ENCODE data around the gene RMC1.

RMC1 gene

DNA sequence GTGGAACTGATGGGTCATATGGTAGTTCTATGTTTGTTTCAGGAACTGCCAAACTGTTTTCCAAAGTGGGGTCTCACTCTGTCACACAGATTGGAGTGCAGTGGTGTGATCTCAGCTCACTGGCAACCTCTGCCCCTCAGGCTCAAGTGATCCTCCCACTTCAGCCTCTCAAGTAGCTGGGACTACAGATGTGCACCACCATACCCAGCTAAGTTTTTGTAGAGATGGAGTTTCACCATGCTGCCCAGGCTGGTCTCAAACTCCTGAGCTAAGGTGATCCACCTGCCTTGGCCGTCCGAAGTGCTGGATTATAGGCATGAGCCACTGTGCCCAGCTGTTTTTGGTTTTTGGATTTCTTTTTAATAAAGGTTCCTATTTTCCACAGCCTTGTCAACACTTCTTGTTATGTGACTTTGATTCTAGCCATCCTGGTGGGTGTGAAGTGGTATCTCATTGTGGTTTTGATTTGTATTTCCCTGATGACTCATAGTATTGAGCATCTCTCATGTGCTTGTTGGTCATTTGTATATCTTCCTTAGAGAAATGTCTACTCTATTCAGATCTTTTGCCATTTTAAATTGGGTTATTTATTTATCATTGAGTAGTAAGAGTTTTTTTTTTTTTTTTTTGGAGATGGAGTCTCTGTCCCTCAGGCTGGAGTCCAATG lies 60.2 kb downstream of the RMC1 start:
- no peak for DNase-seq (ENCODE audit: low read depth in 1 of 2, low spot score in 1 of 2)
- Histone ChIP-seq H3K27me3 (ENCODE audit: insufficient read depth, poor library complexity, severe bottlenecking) (no peaks in the 10 kb centered on the region), H3K4me3 (replicated peaks; ENCODE audit: insufficient read depth, low read length) (no peak overlapping the region), H3K27ac (replicated peaks) (no peak overlapping the region)
- TF ChIP-seq GABPA (IDR thresholded peaks at IDR 0.05; ENCODE audit: low read depth): no peak
- TF ChIP-seq, protein P1, sequence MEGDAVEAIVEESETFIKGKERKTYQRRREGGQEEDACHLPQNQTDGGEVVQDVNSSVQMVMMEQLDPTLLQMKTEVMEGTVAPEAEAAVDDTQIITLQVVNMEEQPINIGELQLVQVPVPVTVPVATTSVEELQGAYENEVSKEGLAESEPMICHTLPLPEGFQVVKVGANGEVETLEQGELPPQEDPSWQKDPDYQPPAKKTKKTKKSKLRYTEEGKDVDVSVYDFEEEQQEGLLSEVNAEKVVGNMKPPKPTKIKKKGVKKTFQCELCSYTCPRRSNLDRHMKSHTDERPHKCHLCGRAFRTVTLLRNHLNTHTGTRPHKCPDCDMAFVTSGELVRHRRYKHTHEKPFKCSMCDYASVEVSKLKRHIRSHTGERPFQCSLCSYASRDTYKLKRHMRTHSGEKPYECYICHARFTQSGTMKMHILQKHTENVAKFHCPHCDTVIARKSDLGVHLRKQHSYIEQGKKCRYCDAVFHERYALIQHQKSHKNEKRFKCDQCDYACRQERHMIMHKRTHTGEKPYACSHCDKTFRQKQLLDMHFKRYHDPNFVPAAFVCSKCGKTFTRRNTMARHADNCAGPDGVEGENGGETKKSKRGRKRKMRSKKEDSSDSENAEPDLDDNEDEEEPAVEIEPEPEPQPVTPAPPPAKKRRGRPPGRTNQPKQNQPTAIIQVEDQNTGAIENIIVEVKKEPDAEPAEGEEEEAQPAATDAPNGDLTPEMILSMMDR (IDR thresholded peaks at IDR 0.05; ENCODE audit: insufficient read depth, low read length): no peak
- TF ChIP-seq, protein P2, sequence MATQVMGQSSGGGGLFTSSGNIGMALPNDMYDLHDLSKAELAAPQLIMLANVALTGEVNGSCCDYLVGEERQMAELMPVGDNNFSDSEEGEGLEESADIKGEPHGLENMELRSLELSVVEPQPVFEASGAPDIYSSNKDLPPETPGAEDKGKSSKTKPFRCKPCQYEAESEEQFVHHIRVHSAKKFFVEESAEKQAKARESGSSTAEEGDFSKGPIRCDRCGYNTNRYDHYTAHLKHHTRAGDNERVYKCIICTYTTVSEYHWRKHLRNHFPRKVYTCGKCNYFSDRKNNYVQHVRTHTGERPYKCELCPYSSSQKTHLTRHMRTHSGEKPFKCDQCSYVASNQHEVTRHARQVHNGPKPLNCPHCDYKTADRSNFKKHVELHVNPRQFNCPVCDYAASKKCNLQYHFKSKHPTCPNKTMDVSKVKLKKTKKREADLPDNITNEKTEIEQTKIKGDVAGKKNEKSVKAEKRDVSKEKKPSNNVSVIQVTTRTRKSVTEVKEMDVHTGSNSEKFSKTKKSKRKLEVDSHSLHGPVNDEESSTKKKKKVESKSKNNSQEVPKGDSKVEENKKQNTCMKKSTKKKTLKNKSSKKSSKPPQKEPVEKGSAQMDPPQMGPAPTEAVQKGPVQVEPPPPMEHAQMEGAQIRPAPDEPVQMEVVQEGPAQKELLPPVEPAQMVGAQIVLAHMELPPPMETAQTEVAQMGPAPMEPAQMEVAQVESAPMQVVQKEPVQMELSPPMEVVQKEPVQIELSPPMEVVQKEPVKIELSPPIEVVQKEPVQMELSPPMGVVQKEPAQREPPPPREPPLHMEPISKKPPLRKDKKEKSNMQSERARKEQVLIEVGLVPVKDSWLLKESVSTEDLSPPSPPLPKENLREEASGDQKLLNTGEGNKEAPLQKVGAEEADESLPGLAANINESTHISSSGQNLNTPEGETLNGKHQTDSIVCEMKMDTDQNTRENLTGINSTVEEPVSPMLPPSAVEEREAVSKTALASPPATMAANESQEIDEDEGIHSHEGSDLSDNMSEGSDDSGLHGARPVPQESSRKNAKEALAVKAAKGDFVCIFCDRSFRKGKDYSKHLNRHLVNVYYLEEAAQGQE (IDR thresholded peaks at IDR 0.05; ENCODE audit: insufficient replicate concordance, low read depth): no peak
- TF ChIP-seq POLR2AphosphoS5 (IDR thresholded peaks at IDR 0.05; ENCODE audit: low read depth): no peak
- no peak for TF ChIP-seq SPI1 (IDR thresholded peaks at IDR 0.05; ENCODE audit: borderline replicate concordance, low read depth)

DNA sequence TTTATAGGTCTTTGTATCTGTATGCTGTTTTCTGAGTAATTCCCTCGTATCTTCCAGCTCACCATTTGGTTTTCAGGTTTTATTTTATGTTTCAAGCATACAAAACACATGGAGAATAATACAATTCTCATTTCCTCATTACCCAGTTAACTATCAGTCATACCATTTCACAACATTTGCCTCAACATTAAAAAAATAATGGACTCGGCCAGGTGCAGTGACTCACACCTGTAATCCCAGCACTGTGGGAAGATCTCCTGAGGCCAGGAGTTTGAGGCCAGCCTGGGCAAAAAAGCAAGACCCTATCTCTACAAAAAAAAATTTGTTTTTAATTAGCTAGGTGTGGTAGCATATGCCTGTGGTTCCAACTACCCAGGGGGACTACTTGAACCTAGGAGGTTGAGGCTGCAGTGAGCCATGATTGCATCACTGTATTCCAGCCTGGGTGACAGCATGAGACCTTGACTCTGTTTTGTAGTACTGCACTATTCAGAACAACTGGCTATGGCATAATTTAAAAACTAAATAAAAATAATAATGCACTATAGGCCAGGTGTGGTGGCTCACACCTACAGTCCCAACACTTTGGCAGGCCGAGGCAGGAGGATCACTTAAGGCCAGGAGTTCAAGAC lies 62.7 kb downstream of the RMC1 start:
- DNase-seq (ENCODE audit: low read depth in 1 of 2, low spot score in 1 of 2): no peak

DNA sequence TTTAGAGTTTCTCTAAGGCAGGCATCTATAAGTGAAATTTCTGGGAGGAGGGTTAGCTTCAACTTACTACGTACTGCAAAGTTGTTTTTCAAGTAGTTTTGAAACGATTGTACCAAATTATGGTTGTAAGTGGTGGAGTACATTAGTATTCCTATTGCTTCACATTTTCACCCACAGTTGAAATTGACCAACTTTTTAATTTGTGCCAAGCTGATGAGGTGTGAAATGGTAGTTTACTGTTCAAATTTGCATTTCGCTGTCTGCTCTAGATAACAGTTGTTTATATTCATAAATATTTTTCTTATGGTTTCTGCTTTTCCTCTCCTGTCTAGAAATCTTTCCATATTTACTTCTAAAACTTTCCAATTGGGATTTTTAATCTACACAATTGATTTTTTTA lies 64.4 kb downstream of the RMC1 start:
- TF ChIP-seq SPI1 (IDR thresholded peaks at IDR 0.05; ENCODE audit: borderline replicate concordance, low read depth): no peak
- H3K27ac ChIP-seq (replicated peaks): no peak overlapping the region
- DNase-seq (ENCODE audit: low read depth in 1 of 2, low spot score in 1 of 2): no peak
- H3K27me3 ChIP-seq (ENCODE audit: insufficient read depth, poor library complexity, severe bottlenecking): no peaks in the 10 kb centered on the region
- no peak overlapping the region for H3K4me3 ChIP-seq (replicated peaks; ENCODE audit: insufficient read depth, low read length)

More for the DNA sequence above, 62.7 kb downstream of the RMC1 start:
- no peak overlapping the region for H3K4me3 ChIP-seq (replicated peaks; ENCODE audit: insufficient read depth, low read length)
- no peaks in the 10 kb centered on the region for H3K27me3 ChIP-seq (ENCODE audit: insufficient read depth, poor library complexity, severe bottlenecking)
- TF ChIP-seq, protein P2 (IDR thresholded peaks at IDR 0.05; ENCODE audit: insufficient replicate concordance, low read depth): no peak
- TF ChIP-seq SPI1 (IDR thresholded peaks at IDR 0.05; ENCODE audit: borderline replicate concordance, low read depth) (no peak), POLR2AphosphoS5 (IDR thresholded peaks at IDR 0.05; ENCODE audit: low read depth) (no peak), GABPA (IDR thresholded peaks at IDR 0.05; ENCODE audit: low read depth) (no peak)
- TF ChIP-seq, protein P1 (IDR thresholded peaks at IDR 0.05; ENCODE audit: insufficient read depth, low read length): no peak
- H3K27ac ChIP-seq (replicated peaks): no peak overlapping the region

DNA sequence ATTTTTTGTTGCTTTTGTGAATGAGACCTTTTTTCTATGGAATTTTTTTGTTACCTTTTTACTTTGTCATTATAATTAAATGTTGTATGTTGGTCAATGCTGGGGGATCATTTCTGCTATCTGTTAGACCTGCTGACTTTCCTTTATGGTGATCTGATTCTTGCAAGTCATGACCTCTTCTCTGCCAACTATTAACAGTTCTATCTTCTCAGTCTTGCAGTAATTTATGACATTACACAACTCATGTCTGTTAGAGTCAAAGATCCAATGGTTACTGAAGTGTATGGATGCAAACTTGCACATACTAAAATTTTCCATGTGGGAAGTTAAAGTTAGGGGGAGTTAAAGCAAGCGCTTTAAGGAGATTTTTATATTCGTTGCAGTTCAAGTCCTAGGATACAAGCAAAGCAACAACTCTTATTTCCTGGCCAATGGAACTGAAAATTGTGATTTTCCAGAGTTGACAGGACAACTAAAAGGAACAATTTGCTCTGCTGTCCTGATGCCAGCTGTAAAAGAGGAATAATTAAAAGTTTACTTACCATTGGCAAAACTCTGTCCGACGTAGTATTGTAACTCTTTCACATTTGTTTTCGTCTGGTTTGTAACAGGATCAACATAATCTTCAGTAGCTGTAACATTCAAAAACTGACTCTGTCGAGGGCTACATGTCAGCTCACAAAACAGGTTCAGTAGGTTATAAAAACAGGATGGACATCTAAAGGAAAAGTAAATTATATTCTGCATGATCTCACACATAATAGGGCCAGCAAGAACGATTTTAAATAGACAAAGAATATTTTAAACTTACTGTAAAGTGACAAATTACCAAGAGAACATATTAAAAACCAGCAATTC lies 65.2 kb downstream of the RMC1 start:
- TF ChIP-seq SPI1 (IDR thresholded peaks at IDR 0.05; ENCODE audit: borderline replicate concordance, low read depth) (no peak), GABPA (IDR thresholded peaks at IDR 0.05; ENCODE audit: low read depth) (no peak), POLR2AphosphoS5 (IDR thresholded peaks at IDR 0.05; ENCODE audit: low read depth) (no peak)
- TF ChIP-seq, protein P2 (IDR thresholded peaks at IDR 0.05; ENCODE audit: insufficient replicate concordance, low read depth): no peak
- TF ChIP-seq, protein P1 (IDR thresholded peaks at IDR 0.05; ENCODE audit: insufficient read depth, low read length): no peak
- H3K27ac ChIP-seq (replicated peaks): no peak overlapping the region

More for the DNA sequence above, 65.2 kb downstream of the RMC1 start:
- no peaks in the 10 kb centered on the region for H3K27me3 ChIP-seq (ENCODE audit: insufficient read depth, poor library complexity, severe bottlenecking)
- no peak for DNase-seq (ENCODE audit: low read depth in 1 of 2, low spot score in 1 of 2)
- H3K4me3 ChIP-seq (replicated peaks; ENCODE audit: insufficient read depth, low read length): no peak overlapping the region
